Measurements from ENCODE around the gene GNG12.

The GNG12 gene

DNA sequence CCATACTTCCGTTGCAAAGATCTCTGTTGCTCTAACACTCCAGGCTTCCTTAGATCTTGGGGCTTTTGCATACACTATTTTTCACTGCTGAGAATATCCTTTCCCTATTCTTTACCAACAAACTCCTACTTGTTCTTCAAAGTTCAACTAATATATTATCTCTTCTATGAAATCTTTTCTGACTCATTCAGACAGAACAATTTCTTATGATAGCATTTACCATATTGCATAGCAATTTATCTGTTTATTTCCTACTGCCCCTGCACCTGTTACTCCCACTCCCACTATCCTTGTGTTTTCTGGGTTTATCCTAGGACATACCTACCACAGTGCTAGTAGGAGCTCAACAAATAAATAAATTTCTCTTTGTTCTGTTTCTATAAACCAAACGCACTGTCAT is 137.3 kb downstream of the GNG12 start:
- no peak for DNase-seq (ENCODE audit: low spot score)
- no peak for TF ChIP-seq CTCF (IDR thresholded peaks at IDR 0.05)
- Histone ChIP-seq H3K27ac (no peak overlapping the region), H3K4me3 (no peak overlapping the region)

DNA sequence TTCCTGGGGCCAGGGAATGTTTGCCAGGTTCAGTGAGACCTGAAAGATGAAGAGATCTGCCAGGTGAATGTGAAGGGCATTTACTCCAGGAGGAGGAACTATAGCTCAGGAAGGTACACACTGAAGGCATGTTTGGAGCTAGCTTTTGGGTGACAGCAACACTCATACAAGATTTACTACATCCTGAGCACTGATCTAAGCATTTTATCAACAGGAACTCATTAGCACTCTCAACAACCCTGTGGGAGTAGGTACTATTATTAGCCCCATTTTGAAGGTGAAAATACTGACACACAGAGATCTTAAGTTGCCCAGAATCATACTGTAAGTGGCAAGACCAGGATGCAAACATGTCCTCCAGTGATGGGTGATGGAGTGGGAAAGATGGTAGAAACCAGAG is 141.6 kb downstream of the GNG12 start:
- no peak for TF ChIP-seq CTCF (IDR thresholded peaks at IDR 0.05)
- Histone ChIP-seq H3K27ac (no peak overlapping the region), H3K4me3 (no peak overlapping the region)
- DNase-seq (ENCODE audit: low spot score): no peak

DNA sequence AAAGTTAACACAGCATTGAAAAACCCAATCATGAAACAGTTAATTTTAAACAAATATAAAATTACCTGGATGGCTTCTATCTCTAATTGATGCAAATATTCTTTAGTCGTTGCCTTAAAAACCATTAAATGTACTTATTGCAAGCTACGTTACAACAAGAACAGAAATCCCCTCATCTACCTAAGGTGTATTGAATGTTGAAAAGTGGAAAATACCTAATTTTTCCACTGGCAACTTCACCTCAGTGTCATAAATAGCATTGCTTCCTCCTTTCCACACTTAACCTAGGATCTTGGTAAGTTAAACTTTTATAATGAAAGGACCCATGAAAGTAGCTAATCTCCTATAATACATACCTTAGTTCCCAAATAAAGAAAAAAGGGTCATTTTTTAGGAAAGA is 142.9 kb downstream of the GNG12 start:
- Histone ChIP-seq H3K4me3 (no peak overlapping the region), H3K27ac (no peak overlapping the region)
- no peak for TF ChIP-seq CTCF (IDR thresholded peaks at IDR 0.05)
- DNase-seq (ENCODE audit: low spot score): no peak

- no peak for DNase-seq (ENCODE audit: low spot score)
- no peak for TF ChIP-seq CTCF (IDR thresholded peaks at IDR 0.05)
- no peak overlapping the region for H3K27ac ChIP-seq
- H3K4me3 ChIP-seq: no peak overlapping the region
Measured at GRCh38 chr1:67690018-67690363, 143.3 kb downstream of the GNG12 start.

DNA sequence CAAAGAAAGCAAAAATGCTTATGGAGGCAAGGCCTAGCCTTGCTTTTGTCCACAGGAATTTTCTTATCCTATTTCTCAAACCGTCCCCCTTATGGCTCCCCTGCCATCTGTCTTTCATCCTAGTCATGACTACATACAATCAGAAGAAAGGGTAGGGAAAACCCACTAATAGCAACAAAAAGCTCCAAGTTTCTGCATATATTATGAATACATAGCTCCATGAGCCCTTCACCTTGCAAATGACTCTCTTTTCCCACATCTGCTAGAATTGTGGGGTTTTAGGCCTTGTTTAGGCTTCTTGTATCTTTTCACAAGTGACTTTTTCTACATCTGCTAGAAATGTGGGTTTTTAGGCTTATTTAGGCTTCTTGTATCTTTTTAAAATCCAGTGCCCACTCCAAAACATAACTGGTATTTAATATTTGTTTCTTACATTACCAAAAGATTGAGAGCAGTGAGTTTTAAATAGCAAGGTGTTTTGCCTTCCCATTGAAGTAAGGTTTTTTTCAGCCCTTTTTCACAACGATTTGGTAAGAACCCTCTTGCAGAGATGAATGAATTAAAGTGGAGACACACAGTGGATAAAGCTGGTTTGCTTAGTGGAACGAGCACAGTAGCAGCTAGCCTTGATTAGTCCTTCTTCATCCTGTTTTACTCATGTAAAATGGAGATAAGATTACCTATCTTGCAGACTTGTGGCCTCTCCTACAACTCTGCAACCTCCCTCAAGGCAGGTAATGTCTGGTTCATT is 143.8 kb downstream of the GNG12 start:
- Histone ChIP-seq H3K4me3 (no peak overlapping the region), H3K27ac (peak overlapping the region; percentile 4 to 11)
- TF ChIP-seq CTCF (IDR thresholded peaks at IDR 0.05): no peak
- DNase-seq (ENCODE audit: low spot score): no peak

DNA sequence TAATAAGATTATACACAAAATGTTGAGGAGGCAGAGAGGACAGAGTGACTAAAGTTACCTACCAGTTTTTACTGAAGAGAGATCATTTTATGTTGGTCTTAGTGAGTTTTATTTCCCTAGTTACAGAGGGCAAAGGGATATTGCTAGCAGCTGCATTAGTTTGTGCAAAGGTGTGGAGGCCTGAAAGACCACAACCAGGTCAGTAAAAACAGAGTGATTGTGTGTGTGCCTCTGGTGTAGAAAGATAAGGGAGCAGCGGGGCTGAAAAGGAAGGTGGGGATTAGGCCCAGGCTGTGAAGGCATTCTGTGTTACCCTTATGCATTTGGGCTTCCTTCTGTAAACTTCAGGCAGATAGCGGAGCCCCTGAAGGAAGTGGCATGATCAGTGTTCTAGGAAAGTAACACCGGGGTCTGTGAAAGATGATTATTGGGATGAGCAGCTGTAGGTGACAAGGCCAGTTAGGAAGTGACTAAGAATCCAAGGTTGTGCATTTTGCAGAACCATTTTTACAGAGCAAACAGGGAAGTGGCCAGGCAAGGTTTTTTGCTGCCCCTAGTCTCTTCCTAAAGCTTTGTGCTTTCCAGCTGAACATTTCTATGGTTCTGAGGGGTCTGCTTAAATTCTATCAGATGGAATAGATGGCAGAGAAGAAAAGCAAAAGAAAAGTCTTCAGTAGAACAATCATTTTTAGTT is 144.6 kb downstream of the GNG12 start:
- no peak for DNase-seq (ENCODE audit: low spot score)
- Histone ChIP-seq H3K27ac (peak overlapping the region; percentile 4 to 48), H3K4me3 (peak overlapping the region; percentile 53)
- no peak for TF ChIP-seq CTCF (IDR thresholded peaks at IDR 0.05)

GRCh38 chr1:67687649-67688048 is 145.6 kb downstream of the GNG12 start:
- no peak for TF ChIP-seq CTCF (IDR thresholded peaks at IDR 0.05)
- no peak for DNase-seq (ENCODE audit: low spot score)
- Histone ChIP-seq H3K4me3 (peak overlapping the region; percentile 95), H3K27ac (peak overlapping the region; percentile 99)
